IMR-90 (cell line): ENCODE measurements around the gene SMC1B. TPM values are rescaled to one million over a fixed set of nuclear protein-coding genes. Genes with fewer than 3 reads are reported as not detected.

Experiments
- ATAC-seq: fragments of 200-7000 bp; cut with Tn5 transposase; 2 replicates; pipeline ENCODE4 v1.9.1; 2020; ENCODE audit warnings: low read depth, mild to moderate bottlenecking, moderate library complexity
- BruUV-seq: library from RNA; stranded (reverse); fragments of 400-500 nt; replicated peaks from 2 replicates; lab custom pipeline; 2021; lab: Mats Ljungman, UMichigan
- CTCF ChIA-PET: fragments of 300-600 bp; formaldehyde crosslinking; extraction: SDS; loops from one replicate; lab custom pipeline; 2021; ENCODE audit warnings: antibody characterized with exemption; lab: Yijun Ruan, JAX
- POLR2A ChIA-PET: fragments of 300-600 bp; sonication (Branson Sonifier 250); formaldehyde crosslinking; loops from one replicate; lab custom pipeline; 2022; ENCODE audit warnings: antibody characterized with exemption; ENCODE audit not compliant: unreplicated experiment; lab: Charles Lee
- DNase-seq: peaks from one replicate; pipeline ENCODE4 v3.0.0; 2013
- H2AFZ ChIP-seq: replicated peaks from 2 replicates; pipeline ENCODE3; 2013; ENCODE audit warnings: low read length, mild to moderate bottlenecking; ENCODE audit not compliant: poor library complexity
- H2AK5ac ChIP-seq: 2 replicates; pipeline ENCODE4 v1.6.1; 2013; ENCODE audit warnings: low read depth, low read length, inconsistent platforms
- H2AK9ac ChIP-seq: replicated peaks from 2 replicates; pipeline ENCODE3; 2013; ENCODE audit warnings: mild to moderate bottlenecking, low read depth, low read length, moderate library complexity; ENCODE audit not compliant: poor library complexity
- H2BK120ac ChIP-seq: 2 replicates; pipeline ENCODE4 v1.6.1; 2013; ENCODE audit warnings: low read depth, low read length, inconsistent platforms
- H2BK15ac ChIP-seq: 3 replicates; pipeline ENCODE4 v1.6.1; 2013; ENCODE audit warnings: low read depth, low read length, inconsistent platforms
- H2BK20ac ChIP-seq: 2 replicates; pipeline ENCODE4 v1.6.1; 2013; ENCODE audit warnings: low read depth, mild to moderate bottlenecking, inconsistent platforms, low read length, moderate library complexity
- H2BK5ac ChIP-seq: 2 replicates; pipeline ENCODE4 v1.6.1; 2013; ENCODE audit warnings: mild to moderate bottlenecking, low read depth, low read length, inconsistent platforms; ENCODE audit not compliant: poor library complexity, severe bottlenecking
- H3K14ac ChIP-seq: replicated peaks from 2 replicates; pipeline ENCODE4 v1.6.1; 2013; ENCODE audit warnings: low read depth, low read length, inconsistent platforms
- H3K18ac ChIP-seq: 2 replicates; pipeline ENCODE4 v1.6.1; 2013; ENCODE audit warnings: low read depth, low read length, control low read depth
- H3K23ac ChIP-seq: 2 replicates; pipeline ENCODE4 v1.6.1; 2013; ENCODE audit warnings: low read depth, low read length, inconsistent platforms
- H3K27ac ChIP-seq: 2 replicates; pipeline ENCODE4 v1.5.1; 2013; ENCODE audit warnings: mild to moderate bottlenecking, control low read depth, low read length; ENCODE audit not compliant: insufficient read depth
- H3K27me3 ChIP-seq: 2 replicates; pipeline ENCODE4 v1.6.1; 2013; ENCODE audit warnings: low read length; ENCODE audit not compliant: control insufficient read depth, insufficient read depth
- H3K36me3 ChIP-seq: 2 replicates; pipeline ENCODE4 v1.6.1; 2013; ENCODE audit warnings: low read length, mixed read lengths; ENCODE audit not compliant: control insufficient read depth, insufficient read depth
- H3K4ac ChIP-seq: 2 replicates; pipeline ENCODE4 v1.6.1; 2013; ENCODE audit warnings: low read depth, low read length, inconsistent platforms
- H3K4me1 ChIP-seq: 2 replicates; pipeline ENCODE4 v1.6.1; 2013; ENCODE audit warnings: low read length, mixed read lengths; ENCODE audit not compliant: control insufficient read depth, insufficient read depth
- H3K4me2 ChIP-seq: 2 replicates; pipeline ENCODE4 v1.6.1; 2013; ENCODE audit warnings: low read depth, mild to moderate bottlenecking, control low read depth, low read length, moderate library complexity
- H3K4me3 ChIP-seq: 2 replicates; pipeline ENCODE4 v1.5.1; 2013; ENCODE audit warnings: low read depth, mild to moderate bottlenecking, control low read depth, low read length, moderate library complexity; ENCODE audit not compliant: insufficient read depth
- H3K56ac ChIP-seq: 2 replicates; pipeline ENCODE4 v1.6.1; 2013; ENCODE audit warnings: low read length, inconsistent platforms; ENCODE audit not compliant: insufficient read depth; ENCODE audit errors: extremely low read depth
- H3K79me1 ChIP-seq, 2 experiments: 2 replicates each; pipeline ENCODE4 v1.6.1; 2013; ENCODE audit warnings: low read length in 2 of 2, inconsistent platforms in 1 of 2, low read depth in 1 of 2
- H3K9ac ChIP-seq: 2 replicates; pipeline ENCODE4 v1.6.1; 2013; ENCODE audit warnings: low read depth, low read length, control low read depth
- H3K9me1 ChIP-seq: 2 replicates; pipeline ENCODE4 v1.6.1; 2013; ENCODE audit warnings: low read length, inconsistent platforms; ENCODE audit not compliant: insufficient read depth
- H3K9me3 ChIP-seq: 2 replicates; pipeline ENCODE4 v1.6.1; 2013; ENCODE audit warnings: low read length; ENCODE audit not compliant: control insufficient read depth, insufficient read depth
- H4K20me1 ChIP-seq: 2 replicates; pipeline ENCODE4 v1.6.1; 2013; ENCODE audit warnings: low read length, inconsistent platforms; ENCODE audit not compliant: insufficient read depth
- H4K5ac ChIP-seq: 2 replicates; pipeline ENCODE4 v1.6.1; 2013; ENCODE audit warnings: mild to moderate bottlenecking, low read depth, low read length, control low read depth
- H4K8ac ChIP-seq, 2 experiments: 2 replicates each; pipeline ENCODE4 v1.6.1; 2013; ENCODE audit warnings: low read depth in 2 of 2, low read length in 2 of 2, control low read depth in 1 of 2, inconsistent platforms in 1 of 2
- H4K91ac ChIP-seq: 2 replicates; pipeline ENCODE4 v1.6.1; 2013; ENCODE audit warnings: low read depth, low read length, inconsistent platforms; ENCODE audit not compliant: insufficient read depth
- FOS ChIP-seq: fragments of 150-350 bp; IDR thresholded peaks from 2 replicates; pipeline ENCODE4 v1.6.1; 2016; ENCODE audit warnings: low read depth, low read length
- WGBS, 2 experiments: methylation state at CpG; one replicate each; pipeline versions ENCODE4 v1.1.5 to v1.1.7; 2013; ENCODE audit warnings: missing lambda C conversion rate in 2 of 2; ENCODE audit not compliant: insufficient read length in 1 of 2; ENCODE audit errors: extremely low coverage in 2 of 2; 5-methylcytosine and 5-hydroxymethylcytosine counted together
- dilution Hi-C: fragments of 300-500 bp; cut with HindIII; formaldehyde crosslinking; loops from one replicate; pipeline ENCODE4 v1.14.3; 2018; ENCODE audit warnings: low sequenced_read_pairs; ENCODE audit not compliant: unreplicated experiment
- in situ Hi-C: fragments of 300-500 bp; cut with MboI; formaldehyde crosslinking; loops from 3 replicates; pipeline ENCODE4 v1.14.3; 2019; ENCODE audit warnings: low sequenced_read_pairs, inconsistent platforms, mixed read lengths
- intact Hi-C: fragments of 100-400 bp; cut with micrococcal nuclease; formaldehyde crosslinking; loops from 2 replicates; pipeline ENCODE4 v1.10.0; 2022
- polyA plus RNA-seq, 3 experiments: library from polyadenylated mRNA; depleted of rRNA; stranded (reverse); fragments of >200 nt; gene quantifications; 2 replicates each; pipeline ENCODE4 v1.2.3, GENCODE V29; 2012; ENCODE audit warnings: low replicate concordance in 1 of 3
- total RNA-seq: library from RNA; depleted of rRNA; stranded (reverse); fragments of >200 nt; gene quantifications from 2 replicates; pipeline ENCODE4 v1.2.3, GENCODE V29; 2012

The SMC1B gene
- total and polyA plus RNA-seq, 2 of the 4 experiments (the other 2 are of a cell fraction): not detected

GRCh38 chr22:45314786-45315185 lies 98.6 kb downstream of the SMC1B start:
- no peak overlapping the region for H2AFZ ChIP-seq
- BruUV-seq: no TSS peak
- H2BK15ac ChIP-seq: no peak overlapping the region
- H2AK5ac ChIP-seq: no peak overlapping the region
- H3K9me3 ChIP-seq: no peaks in the 10 kb centered on the region
- ChIA-PET POLR2A (no interaction called here), CTCF (no interaction called here)
- ATAC-seq (no peak), DNase-seq (no peak)
- in situ Hi-C loops: no loop called here
- no peak overlapping the region for H4K91ac ChIP-seq
- H3K4ac ChIP-seq: no peak overlapping the region
- H3K4me1 ChIP-seq: peaks cover 21% of the 10 kb centered on the region
- intact Hi-C loops: no loop called here
- no peak overlapping the region for H2BK5ac ChIP-seq
- H3K79me1 ChIP-seq: peaks cover 21 to 83% of the 10 kb centered on the region in 2 experiments
- H3K9me1 ChIP-seq: peaks cover 10% of the 10 kb centered on the region
- H3K14ac ChIP-seq: no peak overlapping the region
- H2BK120ac ChIP-seq: no peak overlapping the region
- H4K8ac ChIP-seq: no peak overlapping the region
- no peak overlapping the region for H3K4me3 ChIP-seq
- H2BK20ac ChIP-seq: no peak overlapping the region
- no peak overlapping the region for H3K18ac ChIP-seq
- H3K23ac ChIP-seq: no peak overlapping the region
- no peak overlapping the region for H3K27ac ChIP-seq
- no peak for TF ChIP-seq FOS
- no peaks in the 10 kb centered on the region for H3K27me3 ChIP-seq
- dilution Hi-C loops: no loop called here
- H4K5ac ChIP-seq: no peak overlapping the region
- no peaks in the 10 kb centered on the region; the same call in 1 of the 2 replicates for H3K36me3 ChIP-seq
- no peak overlapping the region for H3K56ac ChIP-seq
- no peak overlapping the region for H3K4me2 ChIP-seq
- no CpG with 5 or more reads among the region's 6 CpGs for WGBS, 2 experiments
- H4K20me1 ChIP-seq: peaks cover 19% of the 10 kb centered on the region; the same call in 1 of the 2 replicates
- no peak overlapping the region for H3K9ac ChIP-seq
- H2AK9ac ChIP-seq: no peak overlapping the region
